Activated CD4-positive, alpha-beta T cell treated with anti-CD3 and anti-CD28 coated beads, Interleukin-10, Interleukin-2, amounts not matched to agents 100 ng/mL and 50 ng/mL, durations not matched to agents 16 hours and 8 hours (primary cell): ENCODE results near the gene CCDC180.
"Not testable (repeated sequence)": the region's sequence is repeated elsewhere in the genome, so short reads cannot be mapped to it uniquely, and the experiment has no call there.

ENCODE experiments used
- DNase-seq: peaks from one replicate; pipeline ENCODE4 v3.0.0-alpha.2; 2020

CCDC180 gene

DNA sequence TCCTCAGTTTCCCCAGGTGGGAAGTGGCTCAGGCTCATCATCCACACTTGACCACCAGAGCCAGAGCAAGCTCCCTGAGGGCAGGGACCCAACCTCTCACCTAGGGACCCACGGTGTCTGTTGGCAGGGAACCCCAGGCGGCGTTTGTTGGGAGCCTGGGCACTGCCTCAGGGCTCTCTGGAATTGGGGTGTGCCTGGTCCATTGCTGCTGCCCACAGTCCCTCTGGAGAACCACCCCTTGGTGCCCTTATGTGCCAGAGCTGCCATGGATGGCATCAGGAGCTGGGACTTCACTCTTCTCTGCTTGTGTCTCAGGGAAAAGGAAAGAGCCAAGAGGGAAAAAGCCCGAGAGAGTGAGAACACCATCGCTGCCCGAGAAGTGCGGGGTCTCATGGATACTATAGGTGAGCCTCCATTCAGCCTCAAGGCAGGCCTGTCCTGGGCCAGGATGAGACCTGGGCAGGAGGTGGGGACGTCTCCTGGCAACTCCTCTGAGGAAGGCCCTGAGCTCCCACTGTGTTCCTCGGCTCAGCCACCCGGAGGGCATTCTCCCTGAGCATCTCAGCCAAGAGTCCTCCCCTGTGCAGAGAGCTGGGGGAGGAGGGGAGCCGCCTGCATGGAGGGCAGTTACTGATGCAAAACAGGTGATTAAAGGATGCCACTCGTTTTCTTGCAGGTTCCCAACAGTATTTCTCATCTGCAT, 4.5 kb downstream of the CCDC180 start:
- DNase-seq = no peak

DNA sequence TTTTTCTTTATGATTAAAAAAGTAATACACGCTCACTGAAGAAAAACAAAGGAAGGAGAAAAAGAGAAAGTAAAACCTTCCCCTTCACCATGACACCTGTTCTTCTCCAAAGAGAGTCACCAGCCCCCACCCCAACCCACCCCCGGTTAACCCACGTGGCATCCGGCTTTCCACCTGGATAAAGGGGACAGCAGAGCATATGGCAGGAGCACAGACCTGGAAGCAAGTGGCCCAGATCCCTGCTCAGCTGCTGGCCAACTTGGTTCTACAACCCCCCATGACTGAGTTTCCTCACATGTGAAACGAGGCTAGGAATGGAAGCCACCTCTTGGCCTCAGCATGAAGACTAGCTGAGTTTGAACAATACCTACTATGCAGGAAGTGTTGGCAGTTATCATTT, 5.1 kb downstream of the CCDC180 start:
- DNase-seq = no peak

DNA sequence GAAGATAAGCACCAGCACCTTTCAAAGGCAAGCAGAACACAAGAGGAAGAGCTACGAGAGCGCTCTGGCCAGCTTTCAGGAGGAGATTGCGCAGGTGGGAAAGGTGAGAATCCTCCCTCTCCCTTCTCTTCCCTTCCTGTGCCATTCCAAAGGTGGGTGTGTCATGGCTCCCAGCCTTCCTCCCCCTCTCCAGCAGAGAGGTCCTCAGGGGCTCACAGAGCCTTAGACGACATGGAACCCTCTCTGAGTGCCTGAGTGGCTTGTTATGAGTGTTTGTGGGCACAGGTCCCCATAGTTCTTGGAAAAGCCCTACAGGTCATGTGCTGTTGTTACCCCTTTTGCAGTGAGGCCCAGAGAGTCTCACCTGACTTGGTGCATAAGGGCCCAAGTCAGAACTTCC, 5.8 kb downstream of the CCDC180 start:
- DNase-seq = no peak

DNA sequence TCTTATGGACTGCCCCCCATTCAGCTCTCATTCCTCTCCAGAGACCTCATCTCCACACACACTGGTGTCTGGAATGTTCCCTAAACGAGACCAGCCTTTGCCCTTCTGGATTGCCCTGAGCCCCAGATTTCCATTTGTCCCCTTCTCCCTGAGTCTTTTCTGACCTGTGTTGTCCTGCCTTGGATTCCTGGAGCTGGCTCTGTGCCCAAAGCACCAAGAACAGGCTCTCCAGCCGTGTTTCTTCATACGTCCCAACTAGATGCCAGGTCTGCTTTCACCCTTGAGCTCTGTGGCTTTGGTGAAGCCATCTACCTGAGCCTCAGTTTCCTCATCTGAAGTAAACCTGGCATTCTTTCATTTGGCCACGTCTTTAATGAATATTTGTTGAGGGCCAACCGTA, 6.3 kb downstream of the CCDC180 start:
- no peak for DNase-seq

DNA sequence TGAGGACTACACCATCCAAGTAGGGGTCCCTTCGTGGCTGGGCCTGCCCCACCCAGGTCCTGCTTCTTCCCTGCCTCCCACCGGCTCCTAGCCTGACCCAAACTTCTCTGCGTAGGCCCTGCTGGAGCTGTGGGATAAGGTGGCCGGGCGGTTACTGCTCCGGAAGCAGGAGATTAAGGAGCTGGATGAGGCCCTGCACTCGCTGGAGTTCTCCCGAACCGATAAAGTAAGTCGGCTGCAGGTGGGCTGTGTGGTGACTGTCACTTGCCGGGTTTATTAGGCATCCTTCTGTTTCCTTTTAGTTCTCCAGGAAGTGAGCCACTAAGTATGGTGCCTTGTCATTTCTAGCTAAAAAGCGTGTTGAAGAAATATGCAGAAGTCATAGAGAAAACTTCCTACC, 7.0 kb downstream of the CCDC180 start:
- DNase-seq = no peak

DNA sequence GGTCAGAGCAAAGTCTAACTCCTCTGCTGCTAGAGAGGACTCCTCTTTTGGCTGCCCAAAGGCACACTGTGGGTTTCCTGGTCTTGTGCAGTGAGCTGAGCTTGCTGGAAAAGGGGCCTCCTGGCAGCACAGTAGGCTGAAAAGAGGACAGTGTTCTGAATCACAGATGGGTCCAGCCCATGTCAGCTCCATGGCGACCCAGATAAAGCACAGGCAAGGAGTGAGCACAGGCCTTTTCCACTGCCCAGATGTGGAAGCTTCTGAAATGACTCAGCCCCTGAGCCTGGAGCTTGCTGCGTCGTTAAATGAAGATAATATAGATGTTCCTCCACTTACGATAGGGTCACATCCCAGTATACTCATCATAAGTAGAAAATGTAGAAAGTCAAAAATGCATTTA, 8.1 kb downstream of the CCDC180 start:
- DNase-seq = no peak

DNA sequence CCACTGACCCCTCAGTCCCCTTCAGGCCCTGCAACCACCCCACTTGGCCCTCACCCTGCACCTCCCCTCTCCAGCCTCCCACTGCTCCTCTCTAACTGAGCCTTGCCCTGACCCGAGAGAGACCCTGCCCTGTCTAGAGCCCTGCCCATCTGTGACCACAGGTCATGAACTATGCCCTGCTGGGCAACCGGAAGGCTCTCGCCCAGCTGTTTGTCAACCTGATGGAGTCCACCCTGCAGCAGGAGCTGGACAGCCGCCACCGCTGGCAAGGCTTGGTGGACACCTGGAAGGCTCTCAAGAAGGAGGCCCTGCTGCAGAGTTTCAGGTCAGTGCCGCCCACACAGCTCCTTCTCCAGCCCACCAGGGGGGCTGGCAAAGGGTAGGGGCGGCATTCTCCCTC, 9.4 kb downstream of the CCDC180 start:
- no peak for DNase-seq

DNA sequence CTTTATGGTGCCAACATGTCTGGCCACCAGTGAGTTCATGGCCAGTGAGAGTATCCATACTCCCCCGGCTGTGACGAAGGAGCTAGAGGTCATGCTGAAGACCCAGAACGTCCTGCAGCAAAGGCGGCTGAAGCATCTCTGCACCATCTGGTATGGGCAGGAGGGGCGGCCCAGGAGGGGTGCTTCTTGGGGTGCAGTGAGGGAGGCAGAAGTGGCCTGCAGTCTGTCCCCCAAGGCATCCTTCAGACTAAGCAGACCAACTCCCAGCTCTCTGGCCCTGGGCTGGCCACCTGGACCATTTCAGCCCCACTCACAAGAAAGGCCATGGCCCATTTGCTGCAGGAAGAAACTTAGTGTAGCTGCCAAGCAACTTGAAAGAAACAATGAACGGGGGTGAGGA, 11.0 kb downstream of the CCDC180 start:
- no peak for DNase-seq

DNA sequence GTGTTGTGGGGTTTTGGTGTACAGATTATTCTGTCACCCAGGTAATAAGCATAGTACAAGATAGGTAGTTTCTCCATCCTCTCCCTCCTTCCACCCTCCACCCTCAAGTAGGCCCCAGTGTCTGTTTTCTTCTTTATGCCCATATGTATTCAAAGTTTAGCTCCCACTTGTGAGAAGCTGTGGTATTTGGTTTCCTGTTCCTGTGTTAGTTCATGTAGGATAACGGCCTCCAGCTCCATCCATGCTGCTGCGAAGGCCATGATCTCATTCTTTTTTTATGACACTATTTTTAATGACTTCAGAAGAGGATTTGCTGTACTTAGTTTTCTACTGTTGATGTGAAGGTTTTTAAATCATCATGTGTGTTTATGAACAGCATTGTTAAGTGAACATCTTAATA, 11.9 kb downstream of the CCDC180 start:
- no peak for DNase-seq

DNA sequence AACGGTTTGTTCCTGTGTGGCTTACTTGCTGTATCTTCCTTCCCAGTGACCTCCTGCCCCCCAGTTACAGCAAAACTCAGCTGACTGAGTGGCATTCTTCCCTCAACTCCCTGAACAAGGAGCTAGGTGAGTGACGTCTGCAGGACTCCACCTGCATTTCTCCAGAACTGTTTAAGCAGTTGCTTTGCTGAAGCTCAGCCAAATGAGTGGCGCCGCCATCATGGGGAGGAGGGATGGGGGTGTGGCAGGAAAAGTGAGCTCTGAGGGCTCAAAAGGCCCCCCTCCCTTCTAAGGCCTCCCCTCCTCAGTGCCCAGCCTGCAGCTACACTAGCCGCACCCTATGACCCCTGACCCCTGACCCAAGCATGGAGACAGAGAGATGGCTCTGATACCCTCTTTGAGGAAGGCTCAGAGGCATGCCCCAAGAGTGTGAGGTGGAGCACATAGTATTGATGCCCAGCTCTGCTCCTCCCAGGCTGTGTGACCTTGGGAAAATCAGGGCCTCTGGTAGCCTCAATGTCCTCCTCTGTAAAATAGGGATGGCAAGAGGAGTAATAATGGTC, 12.7 kb downstream of the CCDC180 start:
- no peak for DNase-seq

DNA sequence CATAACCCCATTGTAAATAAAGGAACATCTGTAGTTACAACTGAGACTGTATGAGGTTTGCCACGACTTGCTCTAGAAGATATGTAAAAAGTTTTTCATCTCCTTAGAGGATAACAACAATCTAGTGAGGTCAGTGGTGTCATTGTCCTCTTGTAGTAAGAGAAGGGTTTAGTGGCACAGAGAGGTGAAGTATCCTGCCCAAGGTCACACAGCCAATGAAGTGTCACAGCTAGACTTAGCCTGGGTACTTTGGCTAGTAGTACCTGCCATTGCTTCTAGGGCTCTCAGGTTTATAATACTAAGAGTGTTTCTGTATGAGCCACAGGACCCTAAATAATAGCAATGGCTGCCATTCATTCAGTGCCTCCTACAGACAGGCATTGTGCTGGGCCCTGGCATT, 13.8 kb downstream of the CCDC180 start:
- DNase-seq = no peak

DNA sequence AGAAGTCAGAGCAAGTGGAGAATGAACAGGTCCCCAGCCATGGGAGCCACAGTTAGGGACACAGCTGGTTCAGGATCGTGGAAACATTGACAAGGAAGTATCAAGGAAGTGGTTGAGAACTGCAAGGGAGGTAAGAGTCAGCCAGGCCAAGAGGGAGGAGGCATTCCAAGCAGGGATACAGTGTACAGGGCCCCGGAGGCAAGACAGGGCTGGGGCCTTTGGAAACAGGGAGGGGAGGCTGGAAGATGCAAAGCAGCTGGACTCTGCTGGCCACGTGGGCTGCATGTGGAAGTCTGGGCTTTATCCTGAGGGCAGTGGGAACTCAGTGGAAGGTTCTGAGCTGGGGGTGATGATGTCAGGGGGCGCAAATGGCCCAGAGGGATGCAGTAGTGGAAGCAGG, 14.2 kb downstream of the CCDC180 start:
- no peak for DNase-seq

DNA sequence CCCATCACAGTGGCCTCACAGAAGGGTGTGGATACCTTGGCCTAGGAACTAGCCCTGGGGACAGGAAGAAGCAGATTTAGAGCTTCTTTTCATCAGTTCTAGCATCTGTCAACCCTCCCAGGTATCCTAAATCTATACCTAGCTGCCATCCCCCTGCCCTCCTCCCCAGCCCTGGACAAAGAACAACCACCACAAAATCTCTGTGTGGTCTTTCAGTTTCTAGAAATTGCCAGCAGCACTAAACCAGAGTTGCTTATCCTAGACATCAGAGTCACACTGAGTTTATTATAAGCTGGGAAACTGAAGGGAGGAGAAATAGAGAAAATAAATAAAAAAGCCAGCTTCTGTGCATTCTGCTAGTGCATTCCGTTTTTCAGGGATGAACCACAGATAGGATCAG, 14.6 kb downstream of the CCDC180 start:
- DNase-seq = no peak

DNA sequence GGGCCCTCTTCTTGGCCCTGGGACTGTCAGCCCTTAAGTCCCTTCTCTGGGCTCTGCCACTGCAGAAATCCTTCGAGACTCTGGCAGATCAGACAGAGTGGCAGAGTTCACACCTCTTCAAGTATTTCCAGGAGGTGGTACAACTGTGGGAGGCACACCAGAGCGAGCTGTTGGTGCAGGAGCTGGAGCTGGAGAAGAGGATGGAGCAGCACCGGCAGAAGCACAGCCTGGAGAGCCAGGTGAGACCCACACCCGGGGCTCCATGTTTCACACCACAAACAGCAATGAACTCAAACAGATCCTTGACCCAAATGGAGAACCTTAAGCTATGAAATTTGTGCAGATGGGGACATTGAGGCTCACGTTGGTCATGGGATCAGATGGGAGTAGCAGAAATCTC, 17.5 kb downstream of the CCDC180 start:
- DNase-seq = no peak

DNA sequence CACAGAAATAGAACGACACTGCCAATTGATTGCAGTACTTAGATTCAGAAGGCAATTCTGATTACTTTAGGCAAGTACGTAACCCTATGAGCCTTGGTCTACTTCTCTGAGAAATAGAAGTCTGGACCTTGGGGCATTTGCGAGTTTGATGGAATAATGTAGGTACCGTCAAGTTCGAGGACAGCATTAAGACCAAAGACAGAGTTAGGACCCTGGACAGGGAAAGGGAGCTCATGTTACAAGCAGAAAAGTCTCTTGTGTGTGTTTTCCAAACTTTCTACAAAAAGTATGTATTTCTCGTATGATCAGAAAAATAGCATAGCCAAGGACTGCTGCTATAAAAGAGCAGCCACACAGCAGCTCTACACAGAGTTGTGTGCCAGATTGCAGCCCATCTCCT, 20.1 kb downstream of the CCDC180 start:
- no peak for DNase-seq

DNA sequence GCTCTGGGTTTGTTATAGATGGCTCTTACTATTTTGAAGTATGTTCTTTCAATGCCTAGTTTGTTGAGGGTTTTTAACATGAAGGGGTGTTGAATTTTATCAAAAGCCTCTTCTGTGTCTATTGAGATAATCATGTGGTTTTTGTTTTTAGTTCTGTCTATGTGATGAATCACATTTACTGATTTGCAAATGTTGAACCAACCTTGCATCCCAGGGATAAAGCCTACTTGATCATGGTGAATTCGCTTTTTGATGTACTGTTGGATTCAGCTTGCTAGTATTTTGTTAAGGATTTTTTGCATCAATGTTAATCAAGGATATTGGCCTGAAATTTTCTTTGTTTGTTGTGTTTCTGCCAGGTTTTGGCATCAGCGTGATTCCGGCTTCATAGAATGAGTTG, 25.5 kb downstream of the CCDC180 start:
- DNase-seq = no peak

DNA sequence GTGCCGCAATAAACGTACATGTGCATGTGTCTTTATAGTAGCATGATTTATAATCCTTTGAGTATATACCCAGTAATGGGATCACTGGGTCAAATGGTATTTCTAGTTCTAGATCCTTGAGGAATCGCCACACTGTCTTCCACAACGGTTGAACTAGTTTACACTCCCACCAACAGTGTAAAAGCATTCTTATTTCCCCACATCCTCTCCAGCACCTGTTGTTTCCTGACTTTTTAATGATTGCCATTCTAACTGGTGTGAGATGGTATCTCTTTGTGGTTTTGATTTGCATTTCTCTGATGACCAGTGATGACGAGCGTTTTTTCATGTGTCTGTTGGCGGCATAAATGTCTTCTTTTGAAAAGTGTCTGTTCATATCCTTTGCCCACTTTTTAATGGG, 28.2 kb downstream of the CCDC180 start:
- DNase-seq = not testable (repeated sequence)

DNA sequence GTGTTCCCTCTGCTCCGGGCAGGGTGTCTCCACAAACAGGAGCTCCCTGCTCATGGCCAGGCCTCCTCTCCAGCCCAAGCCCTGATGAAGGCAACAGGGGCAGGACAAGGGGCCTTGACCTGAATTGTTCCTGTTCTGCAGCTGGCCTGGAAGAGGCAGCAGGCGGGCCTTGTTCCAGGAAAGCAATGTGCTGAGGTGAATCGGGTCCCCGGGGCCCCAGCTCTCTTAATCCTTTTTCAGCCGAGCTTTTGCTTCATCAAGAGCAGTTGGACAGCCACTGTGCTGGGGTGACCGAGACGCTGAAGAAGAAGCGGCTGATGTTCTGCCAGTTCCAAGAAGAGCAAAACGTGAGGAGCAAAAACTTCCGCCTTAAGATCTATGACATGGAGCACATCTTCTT, 41.4 kb downstream of the CCDC180 start:
- no peak for DNase-seq

DNA sequence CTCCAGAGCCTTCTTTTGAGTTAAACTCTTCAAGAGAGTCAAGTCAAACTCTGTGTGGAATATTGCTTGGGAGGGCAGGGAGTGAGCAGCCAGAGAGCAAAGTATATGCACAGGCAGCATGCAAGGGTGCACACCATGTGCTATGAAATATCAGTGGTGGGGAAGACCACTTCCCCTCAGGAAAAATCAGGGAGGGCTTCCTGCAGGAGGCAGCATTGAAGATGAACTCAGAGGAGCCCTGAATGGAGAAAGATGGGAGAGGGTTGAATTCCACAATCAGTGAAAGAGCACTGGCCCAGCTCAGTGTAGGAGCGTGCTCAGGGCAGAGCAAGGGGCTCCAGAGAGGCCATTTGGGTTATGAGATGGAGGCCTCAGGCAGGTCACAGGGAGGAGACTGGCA, 41.9 kb downstream of the CCDC180 start:
- DNase-seq = no peak

DNA sequence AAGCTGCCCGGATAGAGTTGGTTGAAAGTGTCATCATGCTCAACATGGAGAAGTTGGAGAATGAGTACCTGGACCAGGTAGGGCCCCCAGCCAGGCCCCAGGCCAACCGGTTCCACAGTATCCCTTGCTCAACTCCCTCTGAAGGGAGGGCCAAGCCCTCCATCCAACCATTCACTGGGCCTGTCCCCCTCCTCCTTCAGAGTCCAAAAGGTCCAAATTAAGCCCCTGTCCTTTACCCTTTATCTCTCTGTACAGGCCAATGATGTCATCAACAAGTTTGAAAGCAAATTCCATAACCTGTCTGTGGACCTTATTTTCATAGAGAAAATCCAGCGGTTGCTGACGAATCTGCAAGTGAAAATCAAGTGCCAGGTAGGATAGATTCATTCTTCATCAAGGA, 47.2 kb downstream of the CCDC180 start:
- no peak for DNase-seq

DNA sequence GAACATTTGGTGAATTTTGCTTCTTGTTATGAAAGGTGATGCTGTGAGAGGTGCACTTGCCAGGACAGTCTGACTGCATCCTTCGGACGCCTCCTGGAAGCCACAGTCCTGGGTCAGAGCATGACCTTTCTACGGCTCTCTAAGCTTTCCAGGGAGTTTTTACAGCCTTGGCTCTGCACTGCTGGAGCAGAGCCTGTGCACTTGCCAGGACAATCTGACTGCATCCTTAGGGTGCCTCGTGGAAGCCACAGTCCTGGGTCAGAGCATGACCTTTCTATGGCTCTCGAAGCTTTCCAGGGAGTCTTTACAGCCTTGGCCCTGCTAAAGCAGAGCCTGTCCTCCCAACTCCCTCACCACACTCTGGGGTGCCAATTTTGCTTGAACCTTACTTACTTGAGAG, 49.6 kb downstream of the CCDC180 start:
- no peak for DNase-seq
